Measurements from ENCODE around the gene RITA1.
A peak's percentile ranks its signal among the peaks of the same experiment; 100 is the strongest.

Gene RITA1

GRCh38 chr12:113152835-113153814 lies 32.4 kb upstream of the RITA1 start:
- DNase-seq: peak; percentile 60 to 97 (median 78)
- intact Hi-C loops (cut with DNase I): loop anchor here (1.0 to 10.0 kb wide), 2 partner anchors 58 to 105 kb away; no protein-coding TSS in a partner anchor

- peak in 3 of 10 donors; percentile 24 to 81 (median 79) for DNase-seq
- intact Hi-C loops (cut with DNase I): loop anchor here (10.0 kb wide), 1 partner anchor 60 kb away; no protein-coding TSS in a partner anchor
These were observed 31.1 kb upstream of the RITA1 start for GRCh38 chr12:113154351-113154973.

- DNase-seq: no peak
- intact Hi-C loops (cut with DNase I): loop anchor here (10.0 kb wide), 1 partner anchor 60 kb away; no protein-coding TSS in a partner anchor
These were observed 30.5 kb upstream of the RITA1 start for GRCh38 chr12:113155060-113155459.

GRCh38 chr12:113155646-113156045 lies 29.9 kb upstream of the RITA1 start:
- DNase-seq: no peak
- intact Hi-C loops (cut with DNase I): loop anchor here (10.0 kb wide), 1 partner anchor 61 kb away; no protein-coding TSS in a partner anchor

- intact Hi-C loops (cut with DNase I): loop anchor here (10.0 kb wide), 1 partner anchor 63 kb away; no protein-coding TSS in a partner anchor
- DNase-seq: no peak
These were observed 28.2 kb upstream of the RITA1 start for GRCh38 chr12:113157218-113157859.

GRCh38 chr12:113158439-113159203 lies 26.9 kb upstream of the RITA1 start:
- intact Hi-C loops (cut with DNase I): loop anchor here (10.0 kb wide), 1 partner anchor 64 kb away; no protein-coding TSS in a partner anchor
- DNase-seq: peak in 1 of 10 donors; percentile 84

- DNase-seq: peak in 4 of 10 donors; percentile 39 to 89 (median 62)
- intact Hi-C loops (cut with DNase I): loop anchor here (10.0 kb wide), 1 partner anchor 65 kb away; no protein-coding TSS in a partner anchor
These were observed 25.6 kb upstream of the RITA1 start for GRCh38 chr12:113159937-113160336.

GRCh38 chr12:113161415-113162016 lies 24.0 kb upstream of the RITA1 start:
- DNase-seq: peak in 9 of 10 donors; percentile 24 to 98 (median 84)
- intact Hi-C loops (cut with DNase I): no loop called here

GRCh38 chr12:113162102-113163029 lies 23.2 kb upstream of the RITA1 start:
- intact Hi-C loops (cut with DNase I): no loop called here
- peak in 1 of 10 donors; percentile 41 for DNase-seq

- no peak for DNase-seq
- intact Hi-C loops (cut with DNase I): no loop called here
These were observed 22.5 kb upstream of the RITA1 start for GRCh38 chr12:113163030-113163360.

GRCh38 chr12:113164014-113164413 lies 21.5 kb upstream of the RITA1 start:
- DNase-seq: no peak
- intact Hi-C loops (cut with DNase I): no loop called here

GRCh38 chr12:113165521-113166450 lies 19.7 kb upstream of the RITA1 start:
- intact Hi-C loops (cut with DNase I): no loop called here
- DNase-seq: no peak

- DNase-seq: no peak
- intact Hi-C loops (cut with DNase I): no loop called here
These were observed 17.7 kb upstream of the RITA1 start for GRCh38 chr12:113167868-113168267.

GRCh38 chr12:113169697-113170096 lies 15.8 kb upstream of the RITA1 start:
- intact Hi-C loops (cut with DNase I): loop anchor here (5.0 kb wide), 1 partner anchor 177 kb away; no protein-coding TSS in a partner anchor
- no peak for DNase-seq

GRCh38 chr12:113170457-113170856 lies 15.1 kb upstream of the RITA1 start:
- peak in 1 of 10 donors; percentile 1 for DNase-seq
- intact Hi-C loops (cut with DNase I): loop anchor here (5.0 kb wide), 1 partner anchor 178 kb away; no protein-coding TSS in a partner anchor

- intact Hi-C loops (cut with DNase I): loop anchor here (5.0 kb wide), 1 partner anchor 179 kb away; no protein-coding TSS in a partner anchor
- DNase-seq: no peak
These were observed 14.6 kb upstream of the RITA1 start for GRCh38 chr12:113170926-113171325.

- intact Hi-C loops (cut with DNase I): loop anchor here (5.0 kb wide), 1 partner anchor 179 kb away; no protein-coding TSS in a partner anchor
- no peak for DNase-seq
These were observed 14.0 kb upstream of the RITA1 start for GRCh38 chr12:113171543-113171942.

Data from posterior cingulate gyrus (tissue), 11 donors.